GM21528 (cell line): Measurements from ENCODE around the gene CARD19.
A peak's percentile ranks its signal among the peaks of the same experiment; 100 is the strongest.

Experiments used
- ATAC-seq: cut with Tn5 transposase; IDR thresholded peaks from one replicate; pipeline ENCODE4 v1.9.1; 2021; ENCODE audit warnings: mild to moderate bottlenecking, moderate library complexity; ENCODE audit not compliant: unreplicated experiment, low FRiP score

Gene CARD19

GRCh38 chr9:93061791-93062763 lies 33.9 kb upstream of the CARD19 start:
- no peak for ATAC-seq

- ATAC-seq, result peak; percentile 90
Measured at GRCh38 chr9:93064392-93065134, 31.5 kb upstream of the CARD19 start.

GRCh38 chr9:93065135-93065720 lies 30.8 kb upstream of the CARD19 start:
- no peak for ATAC-seq

- no peak for ATAC-seq
Measured at GRCh38 chr9:93066978-93067603, 28.9 kb upstream of the CARD19 start.

- no peak for ATAC-seq
Measured at GRCh38 chr9:93068956-93069355, 27.1 kb upstream of the CARD19 start.

GRCh38 chr9:93071464-93071863 lies 24.6 kb upstream of the CARD19 start:
- ATAC-seq, result no peak

- ATAC-seq, result no peak
Measured at GRCh38 chr9:93072383-93072795, 23.6 kb upstream of the CARD19 start.

- no peak for ATAC-seq
Measured at GRCh38 chr9:93076101-93076791, 19.8 kb upstream of the CARD19 start.

- no peak for ATAC-seq
Measured at GRCh38 chr9:93076792-93077128, 19.3 kb upstream of the CARD19 start.

GRCh38 chr9:93077367-93077766 lies 18.6 kb upstream of the CARD19 start:
- ATAC-seq, result no peak

- ATAC-seq, result no peak
Measured at GRCh38 chr9:93077811-93078210, 18.2 kb upstream of the CARD19 start.

- ATAC-seq, result no peak
Measured at GRCh38 chr9:93079371-93079770, 16.6 kb upstream of the CARD19 start.

- ATAC-seq, result no peak
Measured at GRCh38 chr9:93080406-93080805, 15.6 kb upstream of the CARD19 start.

GRCh38 chr9:93081081-93081529 lies 14.9 kb upstream of the CARD19 start:
- ATAC-seq, result no peak

- ATAC-seq, result no peak
Measured at GRCh38 chr9:93081931-93082330, 14.1 kb upstream of the CARD19 start.

GRCh38 chr9:93082841-93083411 lies 13.1 kb upstream of the CARD19 start:
- no peak for ATAC-seq

GRCh38 chr9:93083592-93084470 lies 12.2 kb upstream of the CARD19 start:
- no peak for ATAC-seq

GRCh38 chr9:93084471-93084881 lies 11.5 kb upstream of the CARD19 start:
- ATAC-seq, result no peak

- ATAC-seq, result no peak
Measured at GRCh38 chr9:93085676-93086075, 10.3 kb upstream of the CARD19 start.
